GM19397 (cell line): ENCODE results near the gene HDLBP.
"Not testable (repeated sequence)": the region's sequence is repeated elsewhere in the genome, so short reads cannot be mapped to it uniquely, and the experiment has no call there.

Source experiments
- ATAC-seq: cut with Tn5 transposase; IDR thresholded peaks from one replicate; pipeline ENCODE4 v1.9.1; 2021; ENCODE audit warnings: mild to moderate bottlenecking, moderate library complexity; ENCODE audit not compliant: unreplicated experiment

HDLBP gene

GRCh38 chr2:241330616-241330981, 15.1 kb upstream of the HDLBP start:
- no peak for ATAC-seq

- ATAC-seq, result no peak
These were observed 14.5 kb upstream of the HDLBP start for GRCh38 chr2:241329669-241330615.

- no peak for ATAC-seq
These were observed 9.8 kb upstream of the HDLBP start for GRCh38 chr2:241325257-241325656.

- no peak for ATAC-seq
These were observed 9.3 kb upstream of the HDLBP start for GRCh38 chr2:241324775-241325174.

GRCh38 chr2:241323778-241324177, 8.3 kb upstream of the HDLBP start:
- no peak for ATAC-seq

GRCh38 chr2:241321886-241322285, 6.4 kb upstream of the HDLBP start:
- ATAC-seq, result no peak

- no peak for ATAC-seq
These were observed 5.6 kb upstream of the HDLBP start for GRCh38 chr2:241321033-241321432.

- ATAC-seq, result no peak
These were observed 4.9 kb upstream of the HDLBP start for GRCh38 chr2:241320394-241320793.

GRCh38 chr2:241318830-241319229, 3.4 kb upstream of the HDLBP start:
- ATAC-seq, result not testable (repeated sequence)

- ATAC-seq, result no peak
These were observed 1.9 kb upstream of the HDLBP start for GRCh38 chr2:241317391-241317790.

GRCh38 chr2:241316825-241317224, 1.4 kb upstream of the HDLBP start:
- ATAC-seq, result no peak

GRCh38 chr2:241315879-241316631, 583 bp upstream of the HDLBP start, which contains the start of gene SEPTIN2:
SEPTIN2 (plus strand) TSS chr2:241315925; CDS start chr2:241324233, 8,308 bp downstream.
- ATAC-seq, result peak; percentile 44

- ATAC-seq, result no peak
These were observed 1.0 kb downstream of the HDLBP start for GRCh38 chr2:241314226-241315092.

- no peak for ATAC-seq
These were observed 1.9 kb downstream of the HDLBP start for GRCh38 chr2:241313543-241314095.

GRCh38 chr2:241312082-241312481, 3.4 kb downstream of the HDLBP start:
- ATAC-seq, result no peak

GRCh38 chr2:241310917-241311566, 4.4 kb downstream of the HDLBP start:
- no peak for ATAC-seq

- peak; percentile 51 for ATAC-seq
These were observed 5.8 kb downstream of the HDLBP start for GRCh38 chr2:241309684-241310117.

GRCh38 chr2:241308832-241309500, 6.5 kb downstream of the HDLBP start:
- ATAC-seq, result no peak

- no peak for ATAC-seq
These were observed 7.2 kb downstream of the HDLBP start for GRCh38 chr2:241308267-241308666.
